HepG2 (cell line): ENCODE results near the gene RNF126. TPM values are rescaled to one million over a fixed set of nuclear protein-coding genes. Genes with fewer than 3 reads are reported as not detected.

Experiments
- ARHGAP35 ChIP-seq: sonication (generic); formaldehyde crosslinking; IDR thresholded peaks from 2 replicates; pipeline ENCODE4 v1.9.0; 2022; ENCODE audit warnings: mild to moderate bottlenecking, inconsistent platforms, moderate library complexity, missing genetic modification reagents, borderline replicate concordance
- ARID3A ChIP-seq: IDR thresholded peaks from 2 replicates; pipeline ENCODE4 v1.6.1; 2012; ENCODE audit warnings: low read depth, low read length, improper control_type of control experiment
- BRD4 ChIP-seq: sonication (generic); formaldehyde crosslinking; IDR thresholded peaks from 2 replicates; pipeline ENCODE4 v1.4.0; 2020; ENCODE audit warnings: missing genetic modification reagents
- CEBPB ChIP-seq: IDR thresholded peaks from 2 replicates; pipeline ENCODE4 v1.6.1; 2011; ENCODE audit warnings: low read depth, low read length, improper control_type of control experiment, borderline replicate concordance
- E2F5 ChIP-seq: sonication (generic); formaldehyde crosslinking; conservative IDR thresholded peaks from 2 replicates; pipeline ENCODE4 v1.4.0; 2020; ENCODE audit warnings: missing genetic modification reagents
- EP300 ChIP-seq, 3 experiments: sonication (generic) in 1 of 3; formaldehyde crosslinking in 1 of 3; IDR thresholded peaks; 2 replicates each; pipeline versions ENCODE4 v1.5.1 to v1.6.1; 2011 to 2020; ENCODE audit warnings: low read depth in 2 of 3, low read length in 2 of 3, borderline replicate concordance in 1 of 3, improper control_type of control experiment in 1 of 3, mild to moderate bottlenecking in 1 of 3, missing genetic modification reagents in 1 of 3, moderate library complexity in 1 of 3
- GATAD1 ChIP-seq: IDR thresholded peaks from 2 replicates; pipeline ENCODE4 v1.6.1; 2016; ENCODE audit warnings: missing genetic modification reagents, missing compliant biosample characterization
- HDAC6 ChIP-seq: fragments of 200-600 bp; sonication (generic); IDR thresholded peaks from 2 replicates; pipeline ENCODE4 v1.7.0; 2017; ENCODE audit warnings: mild to moderate bottlenecking, antibody characterized with exemption, low read length, low read depth
- HNRNPK ChIP-seq: fragments of 200-400 bp; formaldehyde crosslinking; IDR thresholded peaks from 2 replicates; pipeline ENCODE4 v1.6.1; 2018; ENCODE audit warnings: low read length, low read depth, moderate library complexity, mild to moderate bottlenecking; ENCODE audit not compliant: poor library complexity, severe bottlenecking
- KLF6 ChIP-seq: IDR thresholded peaks from 2 replicates; pipeline ENCODE4 v1.8.0; 2016; ENCODE audit warnings: missing biosample characterization, missing genetic modification reagents
- NFE2L1 ChIP-seq: sonication (generic); formaldehyde crosslinking; IDR thresholded peaks from 2 replicates; pipeline ENCODE4 v1.4.0; 2020; ENCODE audit warnings: missing genetic modification reagents, mild to moderate bottlenecking, borderline replicate concordance
- NKX3-1 ChIP-seq: sonication (generic); formaldehyde crosslinking; IDR thresholded peaks from 2 replicates; pipeline ENCODE4 v1.5.0; 2020; ENCODE audit warnings: missing genetic modification reagents
- SALL2 ChIP-seq: sonication (generic); formaldehyde crosslinking; IDR thresholded peaks from 2 replicates; pipeline ENCODE4 v1.8.1; 2023; ENCODE audit warnings: mild to moderate bottlenecking, missing genetic modification reagents, inconsistent platforms
- SOX6 ChIP-seq, 2 experiments: fragments of 450-650 bp in 1 of 2; sonication (generic) in 1 of 2; formaldehyde crosslinking in 1 of 2; IDR thresholded peaks; 2 replicates each; pipeline versions ENCODE4 v1.4.0 to v1.6.1; 2017 to 2020; ENCODE audit warnings: antibody characterized with exemption in 1 of 2, mild to moderate bottlenecking in 1 of 2, missing genetic modification reagents in 1 of 2
- ZNF207 ChIP-seq: fragments of 450-650 bp; IDR thresholded peaks from 2 replicates; pipeline ENCODE4 v1.6.1; 2016; ENCODE audit warnings: antibody characterized with exemption, borderline replicate concordance
- ZNF225 ChIP-seq: sonication (generic); formaldehyde crosslinking; IDR thresholded peaks from 2 replicates; pipeline ENCODE4 v1.4.0; 2020; ENCODE audit warnings: mild to moderate bottlenecking, missing genetic modification reagents
- ZNF350 ChIP-seq: sonication (generic); formaldehyde crosslinking; IDR thresholded peaks from 2 replicates; pipeline ENCODE4 v1.4.0; 2020; ENCODE audit warnings: mild to moderate bottlenecking, low read depth, missing genetic modification reagents, borderline replicate concordance
- ZNF552 ChIP-seq: sonication (generic); formaldehyde crosslinking; IDR thresholded peaks from 2 replicates; pipeline ENCODE4 v1.9.0; 2022; ENCODE audit warnings: missing genetic modification reagents, mild to moderate bottlenecking, borderline replicate concordance
- ZNF577 ChIP-seq: sonication (generic); formaldehyde crosslinking; IDR thresholded peaks from 2 replicates; pipeline ENCODE4 v1.4.0; 2020; ENCODE audit warnings: mild to moderate bottlenecking, low read depth, missing genetic modification reagents, borderline replicate concordance
- polyA plus RNA-seq, 8 experiments: library from polyadenylated mRNA; depleted of rRNA in 3 of 8; stranded (reverse) in 7 of 8; unstranded in 1 of 8; fragments of >200 nt; fragmentation: Illumina TruSeq in 4 of 8; extraction: Trizol in 4 of 8; gene quantifications; 2 replicates each; pipeline versions ENCODE4 v1.2.1 to v1.2.3, GENCODE V29; 2011 to 2016; ENCODE audit warnings: low read depth in 4 of 8, missing spikeins in 1 of 8, mixed read lengths in 1 of 8; ENCODE audit not compliant: insufficient read depth in 1 of 8
- total RNA-seq, 5 experiments: library from RNA; depleted of rRNA; stranded (reverse); fragments of >200 nt; fragmentation: Illumina TruSeq; extraction: Trizol; gene quantifications; 2 replicates each; pipeline ENCODE4 v1.2.3, GENCODE V29; 2016; ENCODE audit warnings: low read depth in 1 of 5
- TF ChIP-seq, protein P1 (sequence below): sonication (generic); formaldehyde crosslinking; IDR thresholded peaks from 2 replicates; pipeline ENCODE4 v1.8.0; 2022; ENCODE audit warnings: mild to moderate bottlenecking, missing genetic modification reagents
- TF ChIP-seq, protein P2 (sequence below): sonication (generic); formaldehyde crosslinking; IDR thresholded peaks from 2 replicates; pipeline ENCODE4 v1.5.0; 2020; ENCODE audit warnings: missing genetic modification reagents
- TF ChIP-seq, protein P3 (sequence below): fragments of 450-650 bp; IDR thresholded peaks from 2 replicates; pipeline ENCODE4 v1.6.1; 2017

The RNF126 gene
- total and polyA plus RNA-seq, 2 of the 13 experiments (the other 11 are each of a cell fraction or from before 2014, with no cell fraction given): 23.2 to 34.0 TPM

DNA sequence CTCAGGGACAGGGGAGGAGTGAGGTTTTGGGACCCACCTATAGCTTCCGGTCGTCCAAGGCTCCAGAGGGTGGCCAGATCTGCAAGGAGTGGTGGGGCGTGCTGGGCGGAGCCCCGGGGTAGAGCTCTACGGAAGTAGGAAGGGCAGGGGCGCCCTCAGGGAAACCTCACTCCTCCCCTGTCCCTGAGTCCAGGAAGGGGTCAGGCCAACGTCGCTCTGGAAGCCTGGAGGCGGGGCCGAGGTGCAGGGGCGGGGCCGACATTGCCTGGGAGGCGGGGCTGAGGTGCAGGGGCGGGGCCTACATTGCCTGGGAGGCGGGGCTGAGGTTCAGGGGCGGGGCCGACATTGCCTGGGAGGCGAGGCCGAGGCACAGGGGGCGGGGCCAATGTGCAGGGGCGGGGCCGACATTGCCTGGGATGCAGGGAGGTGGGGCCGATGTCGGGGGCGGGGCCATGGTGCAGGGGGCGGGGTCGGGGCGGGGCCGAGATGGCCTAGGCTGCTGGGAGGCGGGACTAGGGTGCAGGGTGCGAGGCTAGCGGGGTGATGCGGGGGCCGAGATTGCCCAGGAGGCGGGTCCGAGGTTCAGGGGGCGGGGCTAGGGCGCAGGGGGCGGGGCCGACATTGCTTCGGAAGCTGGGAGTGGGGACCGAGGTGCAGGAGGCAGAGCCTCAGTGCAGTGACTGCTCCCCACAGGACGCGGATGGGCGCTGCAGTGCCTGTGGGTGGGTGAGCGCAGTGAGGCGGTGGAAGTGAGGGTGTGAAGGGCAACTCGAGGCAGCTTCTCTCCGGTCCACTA is 40.8 kb upstream of the RNF126 start (continued):
- TF ChIP-seq, protein P1, sequence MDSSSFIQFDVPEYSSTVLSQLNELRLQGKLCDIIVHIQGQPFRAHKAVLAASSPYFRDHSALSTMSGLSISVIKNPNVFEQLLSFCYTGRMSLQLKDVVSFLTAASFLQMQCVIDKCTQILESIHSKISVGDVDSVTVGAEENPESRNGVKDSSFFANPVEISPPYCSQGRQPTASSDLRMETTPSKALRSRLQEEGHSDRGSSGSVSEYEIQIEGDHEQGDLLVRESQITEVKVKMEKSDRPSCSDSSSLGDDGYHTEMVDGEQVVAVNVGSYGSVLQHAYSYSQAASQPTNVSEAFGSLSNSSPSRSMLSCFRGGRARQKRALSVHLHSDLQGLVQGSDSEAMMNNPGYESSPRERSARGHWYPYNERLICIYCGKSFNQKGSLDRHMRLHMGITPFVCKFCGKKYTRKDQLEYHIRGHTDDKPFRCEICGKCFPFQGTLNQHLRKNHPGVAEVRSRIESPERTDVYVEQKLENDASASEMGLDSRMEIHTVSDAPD (CRISPR knock-in tag): no peak; the same call in 1 of the 2 replicates
- TF ChIP-seq ZNF577: no peak
- TF ChIP-seq BRD4 (CRISPR knock-in tag): no peak
- TF ChIP-seq NFE2L1 (CRISPR knock-in tag): no peak
- no peak for TF ChIP-seq NKX3-1 (CRISPR knock-in tag)
- no peak for TF ChIP-seq ZNF225 (CRISPR knock-in tag)
- no peak for TF ChIP-seq HDAC6
- peak; percentile 34; the same call in 1 of the 2 replicates for TF ChIP-seq SALL2 (CRISPR knock-in tag)
- TF ChIP-seq CEBPB: no peak
- TF ChIP-seq, protein P2, sequence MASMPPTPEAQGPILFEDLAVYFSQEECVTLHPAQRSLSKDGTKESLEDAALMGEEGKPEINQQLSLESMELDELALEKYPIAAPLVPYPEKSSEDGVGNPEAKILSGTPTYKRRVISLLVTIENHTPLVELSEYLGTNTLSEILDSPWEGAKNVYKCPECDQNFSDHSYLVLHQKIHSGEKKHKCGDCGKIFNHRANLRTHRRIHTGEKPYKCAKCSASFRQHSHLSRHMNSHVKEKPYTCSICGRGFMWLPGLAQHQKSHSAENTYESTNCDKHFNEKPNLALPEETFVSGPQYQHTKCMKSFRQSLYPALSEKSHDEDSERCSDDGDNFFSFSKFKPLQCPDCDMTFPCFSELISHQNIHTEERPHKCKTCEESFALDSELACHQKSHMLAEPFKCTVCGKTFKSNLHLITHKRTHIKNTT (CRISPR knock-in tag): no peak
- TF ChIP-seq ZNF350 (CRISPR knock-in tag): no peak; the same call in none of the 2 replicates
- TF ChIP-seq EP300 (IDR thresholded peaks at IDR 0.05; ENCODE audit: low read depth in 2 of 2, low read length in 2 of 2): no peak
- no peak for TF ChIP-seq EP300 (CRISPR knock-in tag; IDR thresholded peaks at IDR 0.05; ENCODE audit: borderline replicate concordance)
- no peak for TF ChIP-seq HNRNPK
- TF ChIP-seq ZNF552 (CRISPR knock-in tag): no peak
- TF ChIP-seq ARID3A: no peak
- TF ChIP-seq, protein P3, sequence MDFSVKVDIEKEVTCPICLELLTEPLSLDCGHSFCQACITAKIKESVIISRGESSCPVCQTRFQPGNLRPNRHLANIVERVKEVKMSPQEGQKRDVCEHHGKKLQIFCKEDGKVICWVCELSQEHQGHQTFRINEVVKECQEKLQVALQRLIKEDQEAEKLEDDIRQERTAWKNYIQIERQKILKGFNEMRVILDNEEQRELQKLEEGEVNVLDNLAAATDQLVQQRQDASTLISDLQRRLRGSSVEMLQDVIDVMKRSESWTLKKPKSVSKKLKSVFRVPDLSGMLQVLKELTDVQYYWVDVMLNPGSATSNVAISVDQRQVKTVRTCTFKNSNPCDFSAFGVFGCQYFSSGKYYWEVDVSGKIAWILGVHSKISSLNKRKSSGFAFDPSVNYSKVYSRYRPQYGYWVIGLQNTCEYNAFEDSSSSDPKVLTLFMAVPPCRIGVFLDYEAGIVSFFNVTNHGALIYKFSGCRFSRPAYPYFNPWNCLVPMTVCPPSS: no peak
- TF ChIP-seq ARHGAP35 (CRISPR knock-in tag): no peak
- no peak for TF ChIP-seq E2F5 (CRISPR knock-in tag)
- no peak for TF ChIP-seq KLF6
- no peak for TF ChIP-seq ZNF207
- no peak for TF ChIP-seq SOX6 (IDR thresholded peaks at IDR 0.05)
- 0 out of 2 replicates have a peak, but pooled peaks have one; percentile 42 for TF ChIP-seq SOX6 (CRISPR knock-in tag; IDR thresholded peaks at IDR 0.05)
- 0 out of 2 replicates have a peak, but pooled peaks have one; percentile 22 for TF ChIP-seq GATAD1 (CRISPR knock-in tag)
